Activated T-cell treated with anti-CD3 and anti-CD28 coated beads, Interleukin-2, amount 50 U/mL, for 4 hours (primary cell): Measurements from ENCODE around the gene CEACAM21. TPM values are rescaled to one million over a fixed set of nuclear protein-coding genes. Genes with fewer than 3 reads are reported as not detected.

Source experiments
- ATAC-seq, 2 donors: fragments of 200-7000 bp; cut with Tn5 transposase; one replicate each; pipeline ENCODE4 v1.10.0; 2021
- DNase-seq: peaks from one replicate; pipeline ENCODE4 v3.0.0-alpha.2; 2020
- H3K27me3 Mint-ChIP-seq: one replicate; pipeline ENCODE4 v1.8.0; 2021; ENCODE audit warnings: low read depth, mixed read lengths
- H3K36me3 Mint-ChIP-seq: one replicate; pipeline ENCODE4 v1.8.0; 2022; ENCODE audit warnings: mixed read lengths; ENCODE audit not compliant: insufficient read depth
- H3K4me1 Mint-ChIP-seq: one replicate; pipeline ENCODE4 v1.8.0; 2021; ENCODE audit warnings: low read depth, mixed read lengths
- H3K4me3 Mint-ChIP-seq: one replicate; pipeline ENCODE4 v1.8.0; 2021; ENCODE audit warnings: mild to moderate bottlenecking, moderate library complexity, mixed read lengths
- H3K9me3 Mint-ChIP-seq: one replicate; pipeline ENCODE4 v1.8.0; 2021; ENCODE audit warnings: mixed read lengths
- total RNA-seq, 3 donors: library from RNA; stranded (reverse); gene quantifications; one replicate each; pipeline ENCODE4 v1.2.1, GENCODE V29; 2021

CEACAM21 gene
- total RNA-seq, 3 donors from 2014 or later, result 6.1 to 12.9 (median 11.0) TPM

GRCh38 chr19:41626278-41626677 lies 50.3 kb downstream of the CEACAM21 start:
- no peak for DNase-seq
- no peak for ATAC-seq
- Mint-ChIP-seq H3K4me1 (no peaks in the 10 kb centered on the region), H3K36me3 (no peaks in the 10 kb centered on the region), H3K9me3 (peaks cover 12% of the 10 kb centered on the region), H3K27me3 (peaks cover 32% of the 10 kb centered on the region), H3K4me3 (no peak overlapping the region)

- DNase-seq, result no peak
- H3K9me3 Mint-ChIP-seq, result peaks cover 16% of the 10 kb centered on the region
- no peak for ATAC-seq
- H3K4me3 Mint-ChIP-seq, result no peak within 1 kb of the TSS
- H3K27me3 Mint-ChIP-seq, result peaks cover 32% of the 10 kb centered on the region
- H3K36me3 Mint-ChIP-seq, result no peaks in the 10 kb centered on the region
- no peaks in the 10 kb centered on the region for H3K4me1 Mint-ChIP-seq
Measured at GRCh38 chr19:41626877-41627276, 50.9 kb downstream of the CEACAM21 start, which contains the start of gene CEACAM4. Gene CEACAM4 (minus strand): TSS chr19:41627074. CDS start chr19:41626963, 111 bp downstream.

- no peaks in the 10 kb centered on the region for H3K4me1 Mint-ChIP-seq
- no peaks in the 10 kb centered on the region for H3K36me3 Mint-ChIP-seq
- DNase-seq (no peak), ATAC-seq (no peak)
- H3K27me3 Mint-ChIP-seq, result peaks cover 27% of the 10 kb centered on the region
- H3K4me3 Mint-ChIP-seq, result no peak overlapping the region
- peaks cover 16% of the 10 kb centered on the region for H3K9me3 Mint-ChIP-seq
Measured at GRCh38 chr19:41627966-41628675, 52.2 kb downstream of the CEACAM21 start.

Other genes with a start within 250 kb of the CEACAM21 start
- 100 to 1,000 TPM; 134 to 168 (median 142) TPM for gene TGFB1, start 222.2 kb upstream of the CEACAM21 start, total RNA-seq
- gene B9D2, start 212.0 kb upstream of the CEACAM21 start, total RNA-seq, result 1 to 10 TPM; 5.4 to 5.7 (median 5.7) TPM
- gene TMEM91, start 199.6 kb upstream of the CEACAM21 start, total RNA-seq, result 1 to 10 TPM; 1.2 to 2.4 (median 1.5) TPM
- gene EXOSC5, start 178.8 kb upstream of the CEACAM21 start, total RNA-seq, result 10 to 100 TPM; 86.3 to 95.5 (median 94.5) TPM
- gene BCKDHA, start 178.3 kb upstream of the CEACAM21 start, total RNA-seq, result 10 to 100 TPM; 23.7 to 29.1 (median 26.7) TPM
- under 1 TPM; 0.15 to 0.35 (median 0.24) TPM for gene B3GNT8, start 148.8 kb upstream of the CEACAM21 start, total RNA-seq
- 10 to 100 TPM; 70.9 to 79.8 (median 72.2) TPM for gene DMAC2, start 136.3 kb upstream of the CEACAM21 start, total RNA-seq
- not detected for gene ERICH4, start 133.0 kb upstream of the CEACAM21 start, total RNA-seq
- not detected for gene CEACAM4, start 50.9 kb downstream of the CEACAM21 start, total RNA-seq
- under 1 TPM in 1 of 3 donors, not detected in 2; 0.25 TPM for gene CEACAM7, start 112.1 kb downstream of the CEACAM21 start, total RNA-seq
- gene CEACAM5, start 132.5 kb downstream of the CEACAM21 start, total RNA-seq, result under 1 TPM; 0.30 to 0.46 (median 0.37) TPM
- gene CEACAM6, start 179.4 kb downstream of the CEACAM21 start, total RNA-seq, result under 1 TPM; 0.23 to 0.27 (median 0.26) TPM
- not detected for gene CEACAM3, start 220.4 kb downstream of the CEACAM21 start, total RNA-seq